NCI-H1092 treated with DMSO at 0.1 percent for 48 hours (cell line): ENCODE data around the gene PMPCA.

Source experiments
- DNase-seq: peaks from one replicate; lab custom pipeline; 2025; lab: John Stamatoyannopoulos, UW

Gene PMPCA

GRCh38 chr9:136436055-136436634, 25.7 kb downstream of the PMPCA start:
- DNase-seq: no peak

GRCh38 chr9:136437430-136437829, 27.0 kb downstream of the PMPCA start:
- no peak for DNase-seq

- DNase-seq: no peak
Observed at GRCh38 chr9:136437839-136438547, 27.5 kb downstream of the PMPCA start.

- no peak for DNase-seq
Observed at GRCh38 chr9:136438548-136439480, 28.4 kb downstream of the PMPCA start.

GRCh38 chr9:136439481-136440408, 29.3 kb downstream of the PMPCA start, which contains the start of gene INPP5E:
INPP5E (minus strand) TSS chr9:136439845; CDS start chr9:136439419, 426 bp downstream.
- peak; percentile 22 for DNase-seq

GRCh38 chr9:136441191-136441680, 30.8 kb downstream of the PMPCA start:
- DNase-seq: no peak

- no peak for DNase-seq
Observed at GRCh38 chr9:136441681-136442245, 31.3 kb downstream of the PMPCA start.

GRCh38 chr9:136442265-136442664, 31.8 kb downstream of the PMPCA start:
- no peak for DNase-seq

- DNase-seq: no peak
Observed at GRCh38 chr9:136443087-136443486, 32.6 kb downstream of the PMPCA start.

- no peak for DNase-seq
Observed at GRCh38 chr9:136443687-136444086, 33.2 kb downstream of the PMPCA start.

GRCh38 chr9:136444102-136444501, 33.6 kb downstream of the PMPCA start:
- no peak for DNase-seq

- no peak for DNase-seq
Observed at GRCh38 chr9:136445799-136446198, 35.3 kb downstream of the PMPCA start.

- DNase-seq: no peak
Observed at GRCh38 chr9:136447173-136447778, 36.8 kb downstream of the PMPCA start.

GRCh38 chr9:136448655-136449054, 38.2 kb downstream of the PMPCA start:
- no peak for DNase-seq

GRCh38 chr9:136451221-136451877, 40.9 kb downstream of the PMPCA start:
- DNase-seq: no peak

- no peak for DNase-seq
Observed at GRCh38 chr9:136453326-136453725, 42.9 kb downstream of the PMPCA start.

GRCh38 chr9:136454026-136454796, 43.8 kb downstream of the PMPCA start:
- no peak for DNase-seq

GRCh38 chr9:136455043-136456002, 44.9 kb downstream of the PMPCA start:
- DNase-seq: no peak
